ENCODE measurements around the gene SYNJ2.

- no peak for TF ChIP-seq CTCF (IDR thresholded peaks at IDR 0.05)
- no peak for TF ChIP-seq POLR2A (IDR thresholded peaks at IDR 0.05)
Observed at GRCh38 chr6:157984128-157984527, 2.5 kb downstream of the SYNJ2 start.
